OCI-LY3 (cell line): Measurements from ENCODE around the gene FBN3.

ENCODE experiments used
- H2AFZ ChIP-seq: fragments of 200-600, 300-600 bp; shearing (Covaris generic); 2 replicates; pipeline ENCODE4 v1.6.0; 2014; ENCODE audit warnings: antibody characterized with exemption, low read depth, low read length
- H3K27ac ChIP-seq: fragments of 200-600, 300-600 bp; sonication (generic); 2 replicates; pipeline ENCODE4 v1.5.1; 2014; ENCODE audit warnings: mild to moderate bottlenecking, low read length, moderate library complexity, mixed read lengths
- H3K27me3 ChIP-seq: fragments of 200-600, 300-600 bp; sonication (generic); 2 replicates; pipeline ENCODE4 v1.6.1; 2014; ENCODE audit warnings: low read depth, low read length, mixed read lengths
- H3K36me3 ChIP-seq: fragments of 200-600, 300-600 bp; sonication (generic); replicated peaks from 2 replicates; pipeline ENCODE3; 2014; ENCODE audit warnings: low read depth, low read length, mixed read lengths
- H3K4me1 ChIP-seq: fragments of 300-600, 200-600 bp; sonication (generic); 2 replicates; pipeline ENCODE4 v1.6.1; 2014; ENCODE audit warnings: low read length, mixed read lengths
- H3K4me2 ChIP-seq: fragments of 200-600, 300-600 bp; sonication (generic); 2 replicates; pipeline ENCODE4 v1.6.1; 2014; ENCODE audit warnings: low read length, mixed read lengths
- H3K4me3 ChIP-seq: fragments of 300-600, 200-600 bp; sonication (generic); 2 replicates; pipeline ENCODE4 v1.5.1; 2014; ENCODE audit warnings: antibody characterized with exemption, mild to moderate bottlenecking, low read length, moderate library complexity
- H3K79me2 ChIP-seq: fragments of 300-600, 200-600 bp; shearing (Covaris generic); 2 replicates; pipeline ENCODE4 v1.6.1; 2014; ENCODE audit warnings: mild to moderate bottlenecking, low read length, mixed read lengths
- H3K9ac ChIP-seq: fragments of 300-600, 200-600 bp; shearing (Covaris generic); 2 replicates; pipeline ENCODE4 v1.6.0; 2014; ENCODE audit warnings: mild to moderate bottlenecking, low read length, moderate library complexity
- H3K9me3 ChIP-seq: fragments of 200-600, 300-600 bp; shearing (Covaris generic); 2 replicates; pipeline ENCODE4 v1.6.1; 2014; ENCODE audit warnings: low read length, mixed read lengths; ENCODE audit not compliant: insufficient read depth
- H4K20me1 ChIP-seq: fragments of 200-600, 300-600 bp; sonication (generic); 2 replicates; pipeline ENCODE4 v1.6.1; 2016; ENCODE audit warnings: low read length, mixed read lengths; ENCODE audit not compliant: insufficient read depth
- EZH2phosphoT487 ChIP-seq: fragments of 200-600 bp; shearing (Covaris generic); IDR thresholded peaks from 2 replicates; pipeline ENCODE4 v1.6.1; 2018; ENCODE audit warnings: antibody characterized with exemption, mixed run types, low read depth
- TF ChIP-seq, protein P1 (sequence below): fragments of 200-600, 300-600 bp; sonication (generic); IDR thresholded peaks from 2 replicates; pipeline ENCODE4 v1.5.1; 2014; ENCODE audit warnings: antibody characterized with exemption, low read length, low read depth

FBN3 gene

GRCh38 chr19:8074501-8074900 is 74.9 kb downstream of the FBN3 start:
- Histone ChIP-seq H3K36me3 (no peaks in the 10 kb centered on the region), H4K20me1 (no peaks in the 10 kb centered on the region), H2AFZ (no peak overlapping the region), H3K4me2 (no peak overlapping the region), H3K9me3 (no peaks in the 10 kb centered on the region), H3K4me1 (no peaks in the 10 kb centered on the region), H3K27me3 (no peaks in the 10 kb centered on the region), H3K9ac (no peak overlapping the region), H3K27ac (no peak overlapping the region), H3K4me3 (no peak overlapping the region), H3K79me2 (no peaks in the 10 kb centered on the region)
- TF ChIP-seq, protein P1, sequence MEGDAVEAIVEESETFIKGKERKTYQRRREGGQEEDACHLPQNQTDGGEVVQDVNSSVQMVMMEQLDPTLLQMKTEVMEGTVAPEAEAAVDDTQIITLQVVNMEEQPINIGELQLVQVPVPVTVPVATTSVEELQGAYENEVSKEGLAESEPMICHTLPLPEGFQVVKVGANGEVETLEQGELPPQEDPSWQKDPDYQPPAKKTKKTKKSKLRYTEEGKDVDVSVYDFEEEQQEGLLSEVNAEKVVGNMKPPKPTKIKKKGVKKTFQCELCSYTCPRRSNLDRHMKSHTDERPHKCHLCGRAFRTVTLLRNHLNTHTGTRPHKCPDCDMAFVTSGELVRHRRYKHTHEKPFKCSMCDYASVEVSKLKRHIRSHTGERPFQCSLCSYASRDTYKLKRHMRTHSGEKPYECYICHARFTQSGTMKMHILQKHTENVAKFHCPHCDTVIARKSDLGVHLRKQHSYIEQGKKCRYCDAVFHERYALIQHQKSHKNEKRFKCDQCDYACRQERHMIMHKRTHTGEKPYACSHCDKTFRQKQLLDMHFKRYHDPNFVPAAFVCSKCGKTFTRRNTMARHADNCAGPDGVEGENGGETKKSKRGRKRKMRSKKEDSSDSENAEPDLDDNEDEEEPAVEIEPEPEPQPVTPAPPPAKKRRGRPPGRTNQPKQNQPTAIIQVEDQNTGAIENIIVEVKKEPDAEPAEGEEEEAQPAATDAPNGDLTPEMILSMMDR = no peak

DNA sequence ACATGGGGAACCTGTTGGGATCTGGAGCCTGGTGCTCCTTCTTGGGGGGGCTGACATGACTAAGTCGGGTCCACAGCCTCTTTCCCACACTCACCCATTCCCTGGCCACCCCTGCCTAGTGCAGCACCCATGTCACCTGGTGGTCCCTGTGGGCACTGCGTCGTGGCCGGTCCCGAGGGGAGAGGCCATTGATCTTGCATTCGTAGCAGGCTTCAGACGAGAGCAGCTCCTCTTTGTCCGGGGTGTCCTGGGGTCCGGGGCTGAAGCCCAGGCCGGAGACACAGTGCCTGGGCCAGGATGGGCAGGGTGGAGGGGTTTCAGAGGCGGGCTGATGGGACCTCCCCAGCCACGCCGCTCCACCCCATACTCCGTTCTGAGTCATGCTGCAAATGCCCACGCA is 77.5 kb downstream of the FBN3 start:
- Histone ChIP-seq H3K9me3 (no peaks in the 10 kb centered on the region), H3K4me1 (no peaks in the 10 kb centered on the region), H3K27ac (no peak overlapping the region), H3K36me3 (no peaks in the 10 kb centered on the region), H2AFZ (no peak overlapping the region), H3K4me3 (no peak overlapping the region), H4K20me1 (no peaks in the 10 kb centered on the region), H3K79me2 (no peaks in the 10 kb centered on the region), H3K4me2 (no peak overlapping the region), H3K27me3 (no peaks in the 10 kb centered on the region), H3K9ac (no peak overlapping the region)
- no peak for TF ChIP-seq EZH2phosphoT487
- TF ChIP-seq, protein P1 = no peak

- no peaks in the 10 kb centered on the region for H3K36me3 ChIP-seq
- no peak overlapping the region for H3K9ac ChIP-seq
- no peaks in the 10 kb centered on the region for H3K9me3 ChIP-seq
- no peak overlapping the region for H3K4me3 ChIP-seq
- no peaks in the 10 kb centered on the region for H3K27me3 ChIP-seq
- no peaks in the 10 kb centered on the region for H3K79me2 ChIP-seq
- no peak overlapping the region for H3K27ac ChIP-seq
- no peak overlapping the region for H3K4me2 ChIP-seq
- no peaks in the 10 kb centered on the region for H3K4me1 ChIP-seq
- TF ChIP-seq, protein P1 = peak; percentile 65
- TF ChIP-seq EZH2phosphoT487 = no peak
- H4K20me1 ChIP-seq = no peaks in the 10 kb centered on the region
- no peak overlapping the region for H2AFZ ChIP-seq
Measured at GRCh38 chr19:8069096-8069973, 80.1 kb downstream of the FBN3 start.

GRCh38 chr19:8065875-8066261 is 83.5 kb downstream of the FBN3 start:
- Histone ChIP-seq H3K9ac (no peak overlapping the region), H3K4me2 (no peak overlapping the region), H3K9me3 (no peaks in the 10 kb centered on the region), H3K79me2 (no peaks in the 10 kb centered on the region), H3K27me3 (no peaks in the 10 kb centered on the region; the same call in 1 of the 2 replicates), H3K4me1 (no peaks in the 10 kb centered on the region), H3K27ac (no peak overlapping the region), H3K4me3 (no peak overlapping the region), H3K36me3 (no peaks in the 10 kb centered on the region), H2AFZ (no peak overlapping the region), H4K20me1 (no peaks in the 10 kb centered on the region)
- no peak for TF ChIP-seq EZH2phosphoT487
- TF ChIP-seq, protein P1 = no peak
